IMR-90 (cell line): ENCODE results near the gene EFNA5.

ENCODE experiments used
- POLR2A ChIP-seq: IDR thresholded peaks from 2 replicates; pipeline ENCODE4 v1.6.1; 2012; ENCODE audit warnings: mild to moderate bottlenecking, low read depth, low read length
- RAD21 ChIP-seq: IDR thresholded peaks from 2 replicates; pipeline ENCODE4 v1.6.1; 2012; ENCODE audit warnings: low read length, improper control_type of control experiment
- RCOR1 ChIP-seq: IDR thresholded peaks from 2 replicates; pipeline ENCODE4 v1.6.1; 2012; ENCODE audit warnings: mild to moderate bottlenecking, low read length, improper control_type of control experiment; ENCODE audit not compliant: insufficient replicate concordance
- TF ChIP-seq, protein P1 (sequence below): conservative IDR thresholded peaks from 2 replicates; pipeline ENCODE4 v1.5.1; 2012; ENCODE audit warnings: mild to moderate bottlenecking, low read depth, low read length, improper control_type of control experiment

DNA sequence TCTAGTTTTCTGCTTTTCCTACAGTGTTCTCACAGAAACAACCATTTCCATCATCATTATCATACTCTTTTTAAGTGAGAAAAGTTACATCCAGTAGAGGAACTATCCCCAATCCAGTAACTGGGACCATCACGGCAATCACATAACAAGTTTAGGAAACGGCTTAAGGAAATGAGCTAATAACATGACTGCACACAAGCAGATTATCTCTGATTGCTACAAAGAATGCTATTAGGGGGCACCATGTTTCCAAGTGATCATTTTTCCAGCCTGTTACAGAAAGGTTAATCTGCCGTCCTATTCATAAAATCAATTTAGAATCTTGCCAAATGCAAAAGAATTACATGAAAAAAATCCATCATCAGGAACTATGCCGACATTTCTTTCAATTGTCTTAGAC, 94.6 kb downstream of the EFNA5 start:
- TF ChIP-seq, protein P1, sequence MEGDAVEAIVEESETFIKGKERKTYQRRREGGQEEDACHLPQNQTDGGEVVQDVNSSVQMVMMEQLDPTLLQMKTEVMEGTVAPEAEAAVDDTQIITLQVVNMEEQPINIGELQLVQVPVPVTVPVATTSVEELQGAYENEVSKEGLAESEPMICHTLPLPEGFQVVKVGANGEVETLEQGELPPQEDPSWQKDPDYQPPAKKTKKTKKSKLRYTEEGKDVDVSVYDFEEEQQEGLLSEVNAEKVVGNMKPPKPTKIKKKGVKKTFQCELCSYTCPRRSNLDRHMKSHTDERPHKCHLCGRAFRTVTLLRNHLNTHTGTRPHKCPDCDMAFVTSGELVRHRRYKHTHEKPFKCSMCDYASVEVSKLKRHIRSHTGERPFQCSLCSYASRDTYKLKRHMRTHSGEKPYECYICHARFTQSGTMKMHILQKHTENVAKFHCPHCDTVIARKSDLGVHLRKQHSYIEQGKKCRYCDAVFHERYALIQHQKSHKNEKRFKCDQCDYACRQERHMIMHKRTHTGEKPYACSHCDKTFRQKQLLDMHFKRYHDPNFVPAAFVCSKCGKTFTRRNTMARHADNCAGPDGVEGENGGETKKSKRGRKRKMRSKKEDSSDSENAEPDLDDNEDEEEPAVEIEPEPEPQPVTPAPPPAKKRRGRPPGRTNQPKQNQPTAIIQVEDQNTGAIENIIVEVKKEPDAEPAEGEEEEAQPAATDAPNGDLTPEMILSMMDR, result no peak
- no peak for TF ChIP-seq RAD21
- no peak for TF ChIP-seq RCOR1
- TF ChIP-seq POLR2A, result no peak
